Fibroblast of gingiva (primary cell): ENCODE measurements around the gene BANF2.
A peak's percentile ranks its signal among the peaks of the same experiment; 100 is the strongest.

Source experiments
- DNase-seq: peaks from one replicate; pipeline ENCODE4 v3.0.0-alpha.2; 2011; ENCODE audit warnings: low read depth

BANF2 gene

GRCh38 chr20:17735959-17736621, 36.3 kb downstream of the BANF2 start:
- DNase-seq = no peak

- no peak for DNase-seq
These were observed 38.4 kb downstream of the BANF2 start for GRCh38 chr20:17738154-17738553.

- no peak for DNase-seq
These were observed 41.5 kb downstream of the BANF2 start for GRCh38 chr20:17741220-17741619.

GRCh38 chr20:17742731-17743130, 43.0 kb downstream of the BANF2 start:
- no peak for DNase-seq

- DNase-seq = no peak
These were observed 43.9 kb downstream of the BANF2 start for GRCh38 chr20:17743677-17744076.

- peak; percentile 76 for DNase-seq
These were observed 47.7 kb downstream of the BANF2 start for GRCh38 chr20:17747431-17747846.

GRCh38 chr20:17748279-17748678, 48.5 kb downstream of the BANF2 start:
- no peak for DNase-seq

- DNase-seq = no peak
These were observed 49.8 kb downstream of the BANF2 start for GRCh38 chr20:17749626-17749977.

- peak; percentile 25 for DNase-seq
These were observed 50.4 kb downstream of the BANF2 start for GRCh38 chr20:17749978-17750721.

- no peak for DNase-seq
These were observed 50.9 kb downstream of the BANF2 start for GRCh38 chr20:17750722-17751045.

GRCh38 chr20:17751640-17752039, 51.9 kb downstream of the BANF2 start:
- no peak for DNase-seq

GRCh38 chr20:17752459-17752858, 52.7 kb downstream of the BANF2 start:
- no peak for DNase-seq

- DNase-seq = no peak
These were observed 53.8 kb downstream of the BANF2 start for GRCh38 chr20:17753516-17753915.

GRCh38 chr20:17756529-17756928, 56.8 kb downstream of the BANF2 start:
- DNase-seq = no peak

GRCh38 chr20:17757496-17757895, 57.7 kb downstream of the BANF2 start:
- no peak for DNase-seq

- no peak for DNase-seq
These were observed 58.2 kb downstream of the BANF2 start for GRCh38 chr20:17758010-17758409.

GRCh38 chr20:17758512-17758911, 58.7 kb downstream of the BANF2 start:
- DNase-seq = no peak

- DNase-seq = no peak
These were observed 59.7 kb downstream of the BANF2 start for GRCh38 chr20:17759449-17759848.

GRCh38 chr20:17761604-17762003, 61.8 kb downstream of the BANF2 start:
- no peak for DNase-seq

GRCh38 chr20:17762243-17762872, 62.6 kb downstream of the BANF2 start:
- no peak for DNase-seq

- DNase-seq = no peak
These were observed 63.2 kb downstream of the BANF2 start for GRCh38 chr20:17762873-17763557.

- no peak for DNase-seq
These were observed 65.3 kb downstream of the BANF2 start for GRCh38 chr20:17765017-17765416.

GRCh38 chr20:17765584-17765983, 65.8 kb downstream of the BANF2 start:
- DNase-seq = no peak
